ENCODE results near the gene RNF41. TPM values are rescaled to one million over a fixed set of nuclear protein-coding genes. Genes with fewer than 3 reads are reported as not detected.

The RNF41 gene
- total RNA-seq, 1 experiment from 2014 or later = 57.4 TPM

DNA sequence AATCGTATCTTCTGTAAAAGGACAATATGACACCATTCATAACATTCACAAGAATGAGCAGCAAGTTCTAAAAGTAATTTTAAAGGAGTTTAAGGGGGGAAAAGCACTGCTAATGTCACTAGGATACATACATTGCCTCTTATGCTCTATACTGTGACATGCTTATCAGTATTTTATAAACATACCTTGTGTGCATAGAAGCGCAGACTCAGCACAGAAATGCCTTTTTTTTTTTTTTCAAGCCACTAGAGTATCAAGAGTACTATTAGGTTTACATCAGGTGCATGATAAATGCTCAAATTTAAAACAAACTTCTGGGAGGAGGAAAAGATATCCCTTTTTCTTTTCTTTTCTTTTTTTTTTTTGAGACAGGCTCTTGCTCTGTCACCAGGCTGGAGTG is 18.9 kb downstream of the RNF41 start:
- Mint-ChIP-seq H3K4me1 (peaks cover 12% of the 10 kb centered on the region), H3K27me3 (ENCODE audit: low read depth) (no peaks in the 10 kb centered on the region), H3K4me3 (no peak overlapping the region), H3K9me3 (no peaks in the 10 kb centered on the region), H3K27ac (no peak overlapping the region), H3K36me3 (peaks cover 30% of the 10 kb centered on the region)
- DNase-seq (ENCODE audit: low spot score) (no peak), ATAC-seq (no peak)
- ChIA-PET POLR2A (interaction anchor here (2.3 kb wide), 1 partner anchor 19 kb away, joined by 7 read pairs; the partner anchor contains the start of gene RNF41), CTCF (interaction anchor here (0.7 to 1.5 kb wide), 3 partner anchors 19 to 162 kb away, joined by 5 to 11 read pairs (median 6); partner anchors contain the start of genes ANKRD52 and RNF41)
- TF ChIP-seq MXD4 (CRISPR knock-in tag; IDR thresholded peaks at IDR 0.05; ENCODE audit: borderline replicate concordance) (no peak), SMAD3 (CRISPR knock-in tag; IDR thresholded peaks at IDR 0.05; ENCODE audit: borderline replicate concordance) (no peak), FOXP1 (CRISPR knock-in tag; IDR thresholded peaks at IDR 0.05; ENCODE audit: borderline replicate concordance) (no peak), E2F1 (CRISPR knock-in tag; IDR thresholded peaks at IDR 0.05) (no peak), GABPB1 (CRISPR knock-in tag; IDR thresholded peaks at IDR 0.05) (no peak), PREB (CRISPR knock-in tag; IDR thresholded peaks at IDR 0.05; ENCODE audit: borderline replicate concordance) (no peak), OVOL2 (CRISPR knock-in tag; IDR thresholded peaks at IDR 0.05; ENCODE audit: borderline replicate concordance) (no peak), E2F4 (CRISPR knock-in tag; IDR thresholded peaks at IDR 0.05; ENCODE audit: borderline replicate concordance, low read depth) (no peak), FOXJ3 (CRISPR knock-in tag; IDR thresholded peaks at IDR 0.05; ENCODE audit: borderline replicate concordance) (no peak), CTCF (IDR thresholded peaks at IDR 0.05) (no peak), SMAD4 (CRISPR knock-in tag; IDR thresholded peaks at IDR 0.05) (no peak)
- TF ChIP-seq, protein P1, sequence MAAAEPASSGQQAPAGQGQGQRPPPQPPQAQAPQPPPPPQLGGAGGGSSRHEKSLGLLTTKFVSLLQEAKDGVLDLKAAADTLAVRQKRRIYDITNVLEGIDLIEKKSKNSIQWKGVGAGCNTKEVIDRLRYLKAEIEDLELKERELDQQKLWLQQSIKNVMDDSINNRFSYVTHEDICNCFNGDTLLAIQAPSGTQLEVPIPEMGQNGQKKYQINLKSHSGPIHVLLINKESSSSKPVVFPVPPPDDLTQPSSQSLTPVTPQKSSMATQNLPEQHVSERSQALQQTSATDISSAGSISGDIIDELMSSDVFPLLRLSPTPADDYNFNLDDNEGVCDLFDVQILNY (CRISPR knock-in tag; IDR thresholded peaks at IDR 0.05) = no peak
- TF ChIP-seq, protein P2, sequence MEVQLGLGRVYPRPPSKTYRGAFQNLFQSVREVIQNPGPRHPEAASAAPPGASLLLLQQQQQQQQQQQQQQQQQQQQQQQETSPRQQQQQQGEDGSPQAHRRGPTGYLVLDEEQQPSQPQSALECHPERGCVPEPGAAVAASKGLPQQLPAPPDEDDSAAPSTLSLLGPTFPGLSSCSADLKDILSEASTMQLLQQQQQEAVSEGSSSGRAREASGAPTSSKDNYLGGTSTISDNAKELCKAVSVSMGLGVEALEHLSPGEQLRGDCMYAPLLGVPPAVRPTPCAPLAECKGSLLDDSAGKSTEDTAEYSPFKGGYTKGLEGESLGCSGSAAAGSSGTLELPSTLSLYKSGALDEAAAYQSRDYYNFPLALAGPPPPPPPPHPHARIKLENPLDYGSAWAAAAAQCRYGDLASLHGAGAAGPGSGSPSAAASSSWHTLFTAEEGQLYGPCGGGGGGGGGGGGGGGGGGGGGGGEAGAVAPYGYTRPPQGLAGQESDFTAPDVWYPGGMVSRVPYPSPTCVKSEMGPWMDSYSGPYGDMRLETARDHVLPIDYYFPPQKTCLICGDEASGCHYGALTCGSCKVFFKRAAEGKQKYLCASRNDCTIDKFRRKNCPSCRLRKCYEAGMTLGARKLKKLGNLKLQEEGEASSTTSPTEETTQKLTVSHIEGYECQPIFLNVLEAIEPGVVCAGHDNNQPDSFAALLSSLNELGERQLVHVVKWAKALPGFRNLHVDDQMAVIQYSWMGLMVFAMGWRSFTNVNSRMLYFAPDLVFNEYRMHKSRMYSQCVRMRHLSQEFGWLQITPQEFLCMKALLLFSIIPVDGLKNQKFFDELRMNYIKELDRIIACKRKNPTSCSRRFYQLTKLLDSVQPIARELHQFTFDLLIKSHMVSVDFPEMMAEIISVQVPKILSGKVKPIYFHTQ (CRISPR knock-in tag; IDR thresholded peaks at IDR 0.05) = no peak
- TF ChIP-seq, protein P3, sequence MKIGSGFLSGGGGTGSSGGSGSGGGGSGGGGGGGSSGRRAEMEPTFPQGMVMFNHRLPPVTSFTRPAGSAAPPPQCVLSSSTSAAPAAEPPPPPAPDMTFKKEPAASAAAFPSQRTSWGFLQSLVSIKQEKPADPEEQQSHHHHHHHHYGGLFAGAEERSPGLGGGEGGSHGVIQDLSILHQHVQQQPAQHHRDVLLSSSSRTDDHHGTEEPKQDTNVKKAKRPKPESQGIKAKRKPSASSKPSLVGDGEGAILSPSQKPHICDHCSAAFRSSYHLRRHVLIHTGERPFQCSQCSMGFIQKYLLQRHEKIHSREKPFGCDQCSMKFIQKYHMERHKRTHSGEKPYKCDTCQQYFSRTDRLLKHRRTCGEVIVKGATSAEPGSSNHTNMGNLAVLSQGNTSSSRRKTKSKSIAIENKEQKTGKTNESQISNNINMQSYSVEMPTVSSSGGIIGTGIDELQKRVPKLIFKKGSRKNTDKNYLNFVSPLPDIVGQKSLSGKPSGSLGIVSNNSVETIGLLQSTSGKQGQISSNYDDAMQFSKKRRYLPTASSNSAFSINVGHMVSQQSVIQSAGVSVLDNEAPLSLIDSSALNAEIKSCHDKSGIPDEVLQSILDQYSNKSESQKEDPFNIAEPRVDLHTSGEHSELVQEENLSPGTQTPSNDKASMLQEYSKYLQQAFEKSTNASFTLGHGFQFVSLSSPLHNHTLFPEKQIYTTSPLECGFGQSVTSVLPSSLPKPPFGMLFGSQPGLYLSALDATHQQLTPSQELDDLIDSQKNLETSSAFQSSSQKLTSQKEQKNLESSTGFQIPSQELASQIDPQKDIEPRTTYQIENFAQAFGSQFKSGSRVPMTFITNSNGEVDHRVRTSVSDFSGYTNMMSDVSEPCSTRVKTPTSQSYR (CRISPR knock-in tag; IDR thresholded peaks at IDR 0.05) = no peak
- TF ChIP-seq, protein P4, sequence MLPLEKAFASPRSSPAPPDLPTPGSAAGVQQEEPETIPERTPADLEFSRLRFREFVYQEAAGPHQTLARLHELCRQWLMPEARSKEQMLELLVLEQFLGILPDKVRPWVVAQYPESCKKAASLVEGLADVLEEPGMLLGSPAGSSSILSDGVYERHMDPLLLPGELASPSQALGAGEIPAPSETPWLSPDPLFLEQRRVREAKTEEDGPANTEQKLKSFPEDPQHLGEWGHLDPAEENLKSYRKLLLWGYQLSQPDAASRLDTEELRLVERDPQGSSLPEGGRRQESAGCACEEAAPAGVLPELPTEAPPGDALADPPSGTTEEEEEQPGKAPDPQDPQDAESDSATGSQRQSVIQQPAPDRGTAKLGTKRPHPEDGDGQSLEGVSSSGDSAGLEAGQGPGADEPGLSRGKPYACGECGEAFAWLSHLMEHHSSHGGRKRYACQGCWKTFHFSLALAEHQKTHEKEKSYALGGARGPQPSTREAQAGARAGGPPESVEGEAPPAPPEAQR (CRISPR knock-in tag; IDR thresholded peaks at IDR 0.05) = no peak
- TF ChIP-seq, protein P5, sequence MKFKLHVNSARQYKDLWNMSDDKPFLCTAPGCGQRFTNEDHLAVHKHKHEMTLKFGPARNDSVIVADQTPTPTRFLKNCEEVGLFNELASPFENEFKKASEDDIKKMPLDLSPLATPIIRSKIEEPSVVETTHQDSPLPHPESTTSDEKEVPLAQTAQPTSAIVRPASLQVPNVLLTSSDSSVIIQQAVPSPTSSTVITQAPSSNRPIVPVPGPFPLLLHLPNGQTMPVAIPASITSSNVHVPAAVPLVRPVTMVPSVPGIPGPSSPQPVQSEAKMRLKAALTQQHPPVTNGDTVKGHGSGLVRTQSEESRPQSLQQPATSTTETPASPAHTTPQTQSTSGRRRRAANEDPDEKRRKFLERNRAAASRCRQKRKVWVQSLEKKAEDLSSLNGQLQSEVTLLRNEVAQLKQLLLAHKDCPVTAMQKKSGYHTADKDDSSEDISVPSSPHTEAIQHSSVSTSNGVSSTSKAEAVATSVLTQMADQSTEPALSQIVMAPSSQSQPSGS (CRISPR knock-in tag; IDR thresholded peaks at IDR 0.05; ENCODE audit: borderline replicate concordance, low read depth) = no peak

Data from WTC11 (cell line).